Neuronal stem cell (in vitro differentiated cells): ENCODE results near the gene FOSL2.
A peak's percentile ranks its signal among the peaks of the same experiment; 100 is the strongest.

Source experiments
- DNase-seq: peaks from one replicate; pipeline ENCODE4 v3.0.0-alpha.2; 2013; ENCODE audit warnings: low spot score
- H2AFZ ChIP-seq: one replicate; pipeline ENCODE4 v1.6.1; 2013; ENCODE audit warnings: mild to moderate bottlenecking, low read length, inconsistent platforms
- H2AK5ac ChIP-seq: 2 replicates; pipeline ENCODE4 v1.6.1; 2013; ENCODE audit warnings: low read depth, mild to moderate bottlenecking, inconsistent platforms, low read length, moderate library complexity, mixed read lengths
- H2BK120ac ChIP-seq: 2 replicates; pipeline ENCODE4 v1.6.1; 2013; ENCODE audit warnings: low read depth, mild to moderate bottlenecking, inconsistent platforms, low read length, moderate library complexity, mixed read lengths
- H2BK12ac ChIP-seq: one replicate; pipeline ENCODE4 v1.6.1; 2013; ENCODE audit warnings: low read length, inconsistent platforms
- H2BK15ac ChIP-seq: 2 replicates; pipeline ENCODE4 v1.6.1; 2013; ENCODE audit warnings: mild to moderate bottlenecking, low read length, inconsistent platforms, mixed read lengths
- H2BK5ac ChIP-seq: one replicate; pipeline ENCODE4 v1.6.1; 2013; ENCODE audit warnings: inconsistent platforms, mild to moderate bottlenecking, low read length, moderate library complexity
- H3K14ac ChIP-seq: one replicate; pipeline ENCODE4 v1.6.1; 2013; ENCODE audit warnings: low read length, inconsistent platforms
- H3K18ac ChIP-seq: 2 replicates; pipeline ENCODE4 v1.6.1; 2013; ENCODE audit warnings: low read length, inconsistent platforms
- H3K23ac ChIP-seq: 2 replicates; pipeline ENCODE4 v1.6.1; 2013; ENCODE audit warnings: low read depth, mild to moderate bottlenecking, mixed read lengths, low read length, inconsistent platforms; ENCODE audit not compliant: poor library complexity
- H3K27ac ChIP-seq: replicated peaks from 3 replicates; pipeline ENCODE4 v1.5.1; 2013; ENCODE audit warnings: low read length, inconsistent platforms
- H3K27me3 ChIP-seq, 3 experiments: 2 replicates each; pipeline ENCODE4 v1.6.1; 2013; ENCODE audit warnings: low read length in 3 of 3, mild to moderate bottlenecking in 2 of 3, inconsistent platforms in 1 of 3, low read depth in 1 of 3, mixed read lengths in 1 of 3, moderate library complexity in 1 of 3; ENCODE audit not compliant: control insufficient read depth in 3 of 3, insufficient read depth in 3 of 3
- H3K36me3 ChIP-seq, 2 donors: replicated peaks in 1 of 2; 2 replicates each; pipeline ENCODE4 v1.6.1; 2013; ENCODE audit warnings: low read length in 2 of 2; ENCODE audit not compliant: control insufficient read depth in 2 of 2, insufficient read depth in 2 of 2
- H3K4ac ChIP-seq: 2 replicates; pipeline ENCODE4 v1.6.1; 2013; ENCODE audit warnings: inconsistent platforms, mild to moderate bottlenecking, low read length, moderate library complexity
- H3K4me1 ChIP-seq, 2 donors: 1 replicate in 1 of 2; 2 replicates in 1 of 2; pipeline ENCODE4 v1.6.1; 2013; ENCODE audit warnings: low read length in 2 of 2, low read depth in 1 of 2; ENCODE audit not compliant: control insufficient read depth in 2 of 2, insufficient read depth in 1 of 2
- H3K4me2 ChIP-seq: one replicate; pipeline ENCODE4 v1.6.1; 2013; ENCODE audit warnings: mild to moderate bottlenecking, low read length, inconsistent platforms; ENCODE audit not compliant: insufficient read depth, poor library complexity, severe bottlenecking
- H3K4me3 ChIP-seq, 2 donors: 2 replicates each; pipeline ENCODE4 v1.5.1; 2013; ENCODE audit warnings: low read length in 2 of 2, mild to moderate bottlenecking in 2 of 2, inconsistent platforms in 1 of 2, moderate library complexity in 1 of 2
- H3K79me1 ChIP-seq: one replicate; pipeline ENCODE4 v1.6.1; 2013; ENCODE audit warnings: low read depth, mild to moderate bottlenecking, inconsistent platforms, low read length, moderate library complexity
- H3K9ac ChIP-seq: one replicate; pipeline ENCODE4 v1.6.1; 2013; ENCODE audit warnings: mild to moderate bottlenecking, low read depth, low read length, inconsistent platforms; ENCODE audit not compliant: poor library complexity
- H3K9me3 ChIP-seq, 2 donors: replicated peaks in 1 of 2; 2 replicates each; pipeline versions ENCODE3 to v1.6.1; 2013; ENCODE audit warnings: low read length in 2 of 2, mild to moderate bottlenecking in 2 of 2, inconsistent platforms in 1 of 2, low read depth in 1 of 2, mixed read lengths in 1 of 2, moderate library complexity in 1 of 2; ENCODE audit not compliant: control insufficient read depth in 2 of 2, insufficient read depth in 1 of 2
- H4K8ac ChIP-seq: one replicate; pipeline ENCODE4 v1.6.1; 2013; ENCODE audit warnings: low read depth, mild to moderate bottlenecking, inconsistent platforms, low read length, moderate library complexity
- H4K91ac ChIP-seq: one replicate; pipeline ENCODE4 v1.6.1; 2013; ENCODE audit warnings: low read length, low read depth, mild to moderate bottlenecking, inconsistent platforms; ENCODE audit not compliant: poor library complexity
- WGBS, 2 donors: extraction: QIAGEN DNeasy Blood & Tissue Kit; methylation state at CpG; one replicate each; pipeline ENCODE4 v1.1.7; 2013; ENCODE audit warnings: missing lambda C conversion rate in 2 of 2, mixed read lengths in 1 of 2; ENCODE audit not compliant: insufficient read length in 2 of 2, insufficient replicate concordance in 1 of 2; ENCODE audit errors: extremely low coverage in 2 of 2; 5-methylcytosine and 5-hydroxymethylcytosine counted together

FOSL2 gene

GRCh38 chr2:28375236-28375635, 17.4 kb upstream of the FOSL2 start:
- Histone ChIP-seq H3K18ac (peak overlapping the region; percentile 25), H3K36me3 (no peaks in the 10 kb centered on the region), H2BK120ac (peak overlapping the region; percentile 11), H2BK15ac (peak overlapping the region; percentile 63), H4K91ac (no peak overlapping the region), H3K4me2 (no peak overlapping the region), H3K4me3 (no peak overlapping the region), H3K9me3 (no peaks in the 10 kb centered on the region), H3K27me3 (peaks cover 0 to 34% (median 0%) of the 10 kb centered on the region in 3 experiments), H2AFZ (no peak overlapping the region), H3K23ac (no peak overlapping the region), H2BK5ac (no peak overlapping the region), H3K14ac (no peak overlapping the region), H3K79me1 (no peaks in the 10 kb centered on the region), H3K9ac (no peak overlapping the region), H4K8ac (no peak overlapping the region), H2BK12ac (no peak overlapping the region), H3K4me1 (peaks cover 0 to 8% of the 10 kb centered on the region in 2 donors), H3K4ac (no peak overlapping the region), H3K27ac (no peak overlapping the region), H2AK5ac (no peak overlapping the region)
- no CpG with 5 or more reads among the region's 3 CpGs for WGBS, 2 donors
- no peak for DNase-seq

- Histone ChIP-seq H2AFZ (no peak overlapping the region), H3K9ac (no peak overlapping the region), H4K91ac (no peak overlapping the region), H2AK5ac (peak overlapping the region; percentile 1), H3K27me3 (peaks cover 0 to 34% (median 0%) of the 10 kb centered on the region in 3 experiments), H2BK12ac (no peak overlapping the region), H3K4me2 (no peak overlapping the region), H3K79me1 (no peaks in the 10 kb centered on the region), H3K18ac (peak overlapping the region; percentile 7), H3K27ac (no peak overlapping the region), H2BK5ac (no peak overlapping the region), H4K8ac (no peak overlapping the region), H2BK15ac (peak overlapping the region; percentile 63), H3K9me3 (no peaks in the 10 kb centered on the region), H3K4me1 (peaks cover 0 to 8% of the 10 kb centered on the region in 2 donors), H2BK120ac (no peak overlapping the region), H3K23ac (no peak overlapping the region), H3K4me3 (no peak overlapping the region), H3K4ac (no peak overlapping the region), H3K14ac (no peak overlapping the region), H3K36me3 (no peaks in the 10 kb centered on the region)
- WGBS, 2 donors, result no CpG with 5 or more reads among the region's 8 CpGs
- DNase-seq, result no peak
These were observed 16.7 kb upstream of the FOSL2 start for GRCh38 chr2:28375742-28376631.

DNA sequence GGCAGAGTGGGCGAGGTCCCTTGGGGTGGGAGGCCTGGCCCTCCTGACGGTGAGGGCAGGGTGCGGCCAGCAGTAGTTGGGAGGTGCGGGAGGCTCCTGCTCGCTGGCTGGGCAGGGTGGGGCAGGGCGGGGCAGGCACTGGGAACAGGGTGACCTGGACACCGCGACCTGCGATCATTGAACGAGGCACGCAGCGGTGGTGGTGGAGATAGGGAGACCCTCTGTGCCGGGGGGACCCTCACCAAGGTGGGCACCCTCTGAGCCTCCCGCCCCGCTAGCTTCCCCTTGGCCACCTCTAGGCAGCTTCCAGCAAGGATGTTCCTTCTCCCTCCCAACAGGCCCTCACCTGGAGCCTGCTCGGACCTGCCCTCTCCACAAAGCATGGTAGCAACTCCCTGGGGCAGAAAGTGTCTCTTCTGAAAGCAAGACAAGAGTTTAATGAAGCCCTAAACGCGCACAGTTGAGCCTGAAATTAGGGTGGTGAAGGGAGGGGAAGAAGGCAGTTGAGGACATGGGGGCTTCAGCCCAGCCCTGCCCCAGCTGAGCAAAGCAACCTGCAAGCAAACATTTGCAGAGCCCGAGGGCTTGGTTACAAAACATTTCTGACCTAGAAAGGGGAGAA, 15.4 kb upstream of the FOSL2 start:
- Histone ChIP-seq H3K18ac (peak overlapping the region; percentile 64), H3K27ac (no peak overlapping the region), H3K4me1 (peaks cover 0 to 8% of the 10 kb centered on the region in 2 donors), H2BK5ac (no peak overlapping the region), H2BK15ac (peak overlapping the region; percentile 40), H4K91ac (no peak overlapping the region), H3K4me3 (no peak overlapping the region), H2BK120ac (no peak overlapping the region), H3K4me2 (no peak overlapping the region), H3K14ac (no peak overlapping the region), H2BK12ac (peak overlapping the region; percentile 24), H3K4ac (no peak overlapping the region), H3K23ac (no peak overlapping the region), H3K9ac (no peak overlapping the region), H2AFZ (no peak overlapping the region), H3K36me3 (no peaks in the 10 kb centered on the region), H3K27me3 (peaks cover 0 to 34% (median 0%) of the 10 kb centered on the region in 3 experiments), H2AK5ac (peak overlapping the region; percentile 78), H4K8ac (no peak overlapping the region), H3K79me1 (no peaks in the 10 kb centered on the region), H3K9me3 (no peaks in the 10 kb centered on the region)
- no CpG with 5 or more reads among the region's 19 CpGs for WGBS, 2 donors
- no peak for DNase-seq
